H1 (cell line): ENCODE results near the gene PNRC2. TPM values are rescaled to one million over a fixed set of nuclear protein-coding genes. Genes with fewer than 3 reads are reported as not detected.
A peak's percentile ranks its signal among the peaks of the same experiment; 100 is the strongest.

Source experiments
- KDM1A ChIP-seq: fragments of 200-600, 300-600 bp; sonication (generic); IDR thresholded peaks from 2 replicates; pipeline ENCODE4 v1.7.1; 2016; ENCODE audit warnings: mild to moderate bottlenecking, low read length, borderline replicate concordance
- RNF2 ChIP-seq: fragments of 200-900, 300-1000 bp; sonication (generic); IDR thresholded peaks from 2 replicates; pipeline ENCODE4 v1.7.1; 2016; ENCODE audit warnings: borderline replicate concordance, low read depth, mild to moderate bottlenecking, antibody characterized with exemption, low read length; ENCODE audit not compliant: poor library complexity, severe bottlenecking; ENCODE audit errors: missing control alignments
- SP1 ChIP-seq: IDR thresholded peaks from 2 replicates; pipeline ENCODE4 v1.6.1; 2011; ENCODE audit warnings: low read depth, low read length
- polyA plus RNA-seq, 7 experiments: library from polyadenylated mRNA; depleted of rRNA in 3 of 7; stranded (reverse) in 5 of 7; unstranded in 2 of 7; fragments of >200 nt in 5 of 7; fragments of 200-250 nt in 2 of 7; gene quantifications; 1 replicate in 5 of 7; 2 replicates in 1 of 7; 4 replicates in 1 of 7; pipeline versions ENCODE4 v1.2.1 to v1.2.3, GENCODE V29; 2011 to 2013; ENCODE audit warnings: missing spikeins in 2 of 7, mixed read lengths in 2 of 7
- total RNA-seq: library from RNA; stranded (reverse); fragmentation: NEBNext Ultra II Directional; extraction: Animal tissue kit (Norgen Biotek cat#: 25700); gene quantifications from 2 replicates; pipeline ENCODE4 v1.2.1, GENCODE V29; 2021
- TF ChIP-seq, protein P1 (sequence below): IDR thresholded peaks from 2 replicates; pipeline ENCODE4 v1.6.1; 2011; ENCODE audit warnings: low read depth, mild to moderate bottlenecking, low read length; ENCODE audit not compliant: insufficient read depth
- TF ChIP-seq, protein P2 (sequence below): IDR thresholded peaks from 2 replicates; pipeline ENCODE4 v1.6.1; 2012; ENCODE audit warnings: inconsistent platforms

Gene PNRC2
- total and polyA plus RNA-seq, 2 of the 8 experiments (the other 6 are each of a cell fraction or from before 2014, with no cell fraction given), result 57.5 to 147 TPM

DNA sequence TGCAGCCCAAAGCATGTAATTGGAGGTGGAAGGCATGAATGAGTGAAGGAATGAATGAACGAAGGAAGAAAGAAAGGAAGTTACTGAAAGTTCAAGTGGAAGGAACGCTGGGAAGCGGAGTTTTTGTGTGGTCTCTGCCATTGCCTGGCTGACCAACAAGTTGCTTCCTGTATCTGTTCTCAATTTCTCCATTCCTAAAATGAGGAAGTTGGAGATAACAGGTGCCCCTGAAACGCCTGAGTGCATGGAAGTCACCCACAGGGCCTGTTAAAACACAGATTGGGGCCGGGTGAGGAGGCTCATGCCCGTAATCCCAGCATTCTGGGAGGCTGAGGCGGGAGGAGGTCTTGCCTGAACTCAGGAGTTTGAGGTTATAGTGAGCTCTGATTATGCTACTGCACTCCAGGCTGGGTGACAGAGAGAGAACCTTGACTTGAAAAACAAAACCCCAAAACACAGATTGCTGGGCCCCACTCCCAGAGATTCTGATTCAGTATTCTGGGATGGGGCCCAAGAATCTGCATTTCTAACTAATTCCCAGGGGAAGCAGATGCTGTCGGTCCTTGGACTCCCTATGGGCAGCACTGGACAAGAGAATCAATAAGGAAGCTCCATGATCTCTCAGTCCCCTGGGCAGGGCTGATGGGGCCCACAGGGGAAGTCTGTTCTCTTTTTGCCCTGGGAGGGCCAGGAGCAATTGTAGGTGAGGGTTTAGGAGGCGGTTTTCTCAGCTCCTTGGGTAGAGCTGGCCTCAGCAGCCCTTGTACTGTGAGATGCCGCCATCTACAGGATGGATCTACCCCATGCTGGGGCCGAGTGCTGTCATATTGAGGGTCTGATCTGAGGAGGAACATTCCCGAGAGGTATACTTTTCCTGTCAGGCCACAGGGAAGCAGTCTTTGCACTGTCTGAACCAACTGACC is 43.2 kb upstream of the PNRC2 start (continued):
- TF ChIP-seq, protein P1, sequence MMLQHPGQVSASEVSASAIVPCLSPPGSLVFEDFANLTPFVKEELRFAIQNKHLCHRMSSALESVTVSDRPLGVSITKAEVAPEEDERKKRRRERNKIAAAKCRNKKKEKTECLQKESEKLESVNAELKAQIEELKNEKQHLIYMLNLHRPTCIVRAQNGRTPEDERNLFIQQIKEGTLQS, result peak; percentile 59; the same call in 1 of the 2 replicates
- no peak for TF ChIP-seq SP1
- TF ChIP-seq, protein P2, sequence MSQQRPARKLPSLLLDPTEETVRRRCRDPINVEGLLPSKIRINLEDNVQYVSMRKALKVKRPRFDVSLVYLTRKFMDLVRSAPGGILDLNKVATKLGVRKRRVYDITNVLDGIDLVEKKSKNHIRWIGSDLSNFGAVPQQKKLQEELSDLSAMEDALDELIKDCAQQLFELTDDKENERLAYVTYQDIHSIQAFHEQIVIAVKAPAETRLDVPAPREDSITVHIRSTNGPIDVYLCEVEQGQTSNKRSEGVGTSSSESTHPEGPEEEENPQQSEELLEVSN, result no peak
- no peak for TF ChIP-seq RNF2
- TF ChIP-seq KDM1A, result no peak; the same call in 1 of the 2 replicates
